HepG2 (cell line): ENCODE data around the gene ARVCF. TPM values are rescaled to one million over a fixed set of nuclear protein-coding genes. Genes with fewer than 3 reads are reported as not detected.

ENCODE experiments used
- ATAC-seq: fragments of 200-7000 bp; cut with Tn5 transposase; 3 replicates; pipeline ENCODE4 v1.9.1; 2020; ENCODE audit warnings: mild to moderate bottlenecking, moderate library complexity
- BruUV-seq: library from RNA; stranded (reverse); fragments of 400-500 nt; replicated peaks from 2 replicates; lab custom pipeline; 2021; lab: Mats Ljungman, UMichigan
- CTCF ChIA-PET: fragments of 300-600 bp; formaldehyde crosslinking; extraction: SDS; loops from one replicate; lab custom pipeline; 2021; ENCODE audit warnings: low total read pairs, inconsistent platforms, low intra/inter-chr PET ratio; lab: Yijun Ruan, JAX
- POLR2A ChIA-PET: fragments of 350-600 bp; sonication (Branson Sonifier 250); formaldehyde crosslinking; loops from one replicate; lab custom pipeline; 2020; ENCODE audit warnings: antibody characterized with exemption, inconsistent platforms; lab: Yijun Ruan, JAX
- DNase-seq: peaks from one replicate; pipeline ENCODE4 v3.0.0-alpha.2; 2015; ENCODE audit warnings: low spot score
- FAIRE-seq: peaks from 3 replicates; lab custom pipeline; 2011; peaks lifted over from hg19 to GRCh38; lab: Jason Lieb, UNC
- H2AFZ ChIP-seq: one replicate; pipeline ENCODE4 v1.6.1; 2011; ENCODE audit warnings: low read length, inconsistent platforms
- H3K27ac ChIP-seq: fragments of 300-600 bp; 3 replicates; pipeline ENCODE4 v1.8.0; 2011; ENCODE audit warnings: mixed run types, mild to moderate bottlenecking, mixed read lengths, low read length, inconsistent platforms; ENCODE audit not compliant: insufficient read depth; ENCODE audit errors: extremely low read length
- H3K27me3 ChIP-seq, 2 experiments: fragments of 200-600 bp in 1 of 2; 2 replicates in 1 of 2; 3 replicates in 1 of 2; pipeline versions ENCODE4 v1.6.0 to v1.8.0; 2011; ENCODE audit warnings: low read length in 2 of 2, mild to moderate bottlenecking in 2 of 2, moderate library complexity in 2 of 2, inconsistent platforms in 1 of 2; ENCODE audit not compliant: insufficient read depth in 2 of 2, control insufficient read depth in 1 of 2
- H3K36me3 ChIP-seq, 2 experiments: fragments of 200-600 bp in 1 of 2; replicated peaks in 1 of 2; 2 replicates in 1 of 2; 3 replicates in 1 of 2; pipeline versions ENCODE4 v1.5.1 to v1.8.0; 2011; ENCODE audit warnings: low read length in 2 of 2, inconsistent platforms in 1 of 2; ENCODE audit not compliant: insufficient read depth in 2 of 2, control insufficient read depth in 1 of 2
- H3K4me1 ChIP-seq: 2 replicates; pipeline ENCODE4 v1.5.1; 2012; ENCODE audit warnings: low read length, inconsistent platforms; ENCODE audit not compliant: insufficient read depth
- H3K4me2 ChIP-seq: 2 replicates; pipeline ENCODE4 v1.6.0; 2011; ENCODE audit warnings: low read depth, low read length, inconsistent platforms
- H3K4me3 ChIP-seq, 3 experiments: fragments of 200-600 bp in 1 of 3; sonication (generic), shearing (Covaris generic) in 1 of 3; replicated peaks in 1 of 3; 2 replicates each; pipeline ENCODE4 v1.5.1; 2011 to 2016; ENCODE audit warnings: low read length in 3 of 3, inconsistent platforms in 2 of 3, low read depth in 2 of 3, mild to moderate bottlenecking in 2 of 3, control low read depth in 1 of 3, mixed read lengths in 1 of 3; ENCODE audit not compliant: insufficient read depth in 1 of 3
- H3K79me2 ChIP-seq: one replicate; pipeline ENCODE4 v1.6.1; 2011; ENCODE audit warnings: low read length, inconsistent platforms; ENCODE audit not compliant: insufficient read depth
- H3K9ac ChIP-seq: 2 replicates; pipeline ENCODE4 v1.6.0; 2011; ENCODE audit warnings: mild to moderate bottlenecking, low read depth, low read length, inconsistent platforms; ENCODE audit not compliant: insufficient read depth
- H3K9me3 ChIP-seq: 2 replicates; pipeline ENCODE4 v1.5.1; 2012; ENCODE audit warnings: mild to moderate bottlenecking, low read length
- H4K20me1 ChIP-seq: 2 replicates; pipeline ENCODE4 v1.6.0; 2011; ENCODE audit warnings: inconsistent platforms, mild to moderate bottlenecking, low read length, moderate library complexity; ENCODE audit not compliant: insufficient read depth
- ARHGAP35 ChIP-seq: sonication (generic); formaldehyde crosslinking; IDR thresholded peaks from 2 replicates; pipeline ENCODE4 v1.9.0; 2022; ENCODE audit warnings: mild to moderate bottlenecking, inconsistent platforms, moderate library complexity, missing genetic modification reagents, borderline replicate concordance
- ARNTL ChIP-seq: sonication (generic); formaldehyde crosslinking; IDR thresholded peaks from 2 replicates; pipeline ENCODE4 v1.4.0; 2020; ENCODE audit warnings: mild to moderate bottlenecking, missing genetic modification reagents
- KAT7 ChIP-seq: IDR thresholded peaks from 2 replicates; pipeline ENCODE4 v1.6.1; 2018; ENCODE audit warnings: borderline replicate concordance, missing compliant biosample characterization
- KDM3A ChIP-seq: IDR thresholded peaks from 2 replicates; pipeline ENCODE4 v1.6.1; 2018; ENCODE audit warnings: low read depth, missing compliant biosample characterization
- KDM6A ChIP-seq: IDR thresholded peaks from 2 replicates; pipeline ENCODE4 v1.6.1; 2016; ENCODE audit warnings: low read depth
- MATR3 ChIP-seq: sonication (generic); formaldehyde crosslinking; IDR thresholded peaks from 2 replicates; pipeline ENCODE4 v1.4.0; 2020; ENCODE audit warnings: missing genetic modification reagents
- NFKB2 ChIP-seq: sonication (generic); formaldehyde crosslinking; IDR thresholded peaks from 2 replicates; pipeline ENCODE4 v1.4.0; 2020; ENCODE audit warnings: missing genetic modification reagents, borderline replicate concordance
- NONO ChIP-seq, 2 experiments: fragments of 450-650 bp in 1 of 2; sonication (generic) in 1 of 2; formaldehyde crosslinking in 1 of 2; IDR thresholded peaks in 1 of 2; conservative IDR thresholded peaks in 1 of 2; 2 replicates each; pipeline versions ENCODE4 v1.6.1 to v1.8.0; 2017 to 2022; ENCODE audit warnings: mild to moderate bottlenecking in 1 of 2, missing genetic modification reagents in 1 of 2, moderate library complexity in 1 of 2
- SIN3A ChIP-seq: IDR thresholded peaks from 2 replicates; pipeline ENCODE4 v1.6.1; 2011; ENCODE audit warnings: low read depth, mild to moderate bottlenecking, control low read depth, low read length, borderline replicate concordance
- SRSF1 ChIP-seq: fragments of 200-400 bp; formaldehyde crosslinking; optimal IDR thresholded peaks from 2 replicates; pipeline ENCODE3; 2017; ENCODE audit warnings: mild to moderate bottlenecking, low read depth, low read length, moderate library complexity
- ZKSCAN8 ChIP-seq: IDR thresholded peaks from 2 replicates; pipeline ENCODE4 v1.6.1; 2016; ENCODE audit warnings: borderline replicate concordance, missing genetic modification reagents, missing compliant biosample characterization
- ZNF333 ChIP-seq: sonication (generic); formaldehyde crosslinking; IDR thresholded peaks from 2 replicates; pipeline ENCODE4 v1.4.0; 2020; ENCODE audit warnings: mild to moderate bottlenecking, missing genetic modification reagents, borderline replicate concordance
- ZNF460 ChIP-seq: sonication (generic); formaldehyde crosslinking; IDR thresholded peaks from 2 replicates; pipeline ENCODE4 v1.5.1; 2020; ENCODE audit warnings: missing genetic modification reagents, mild to moderate bottlenecking, borderline replicate concordance
- ZNF737 ChIP-seq: sonication (generic); formaldehyde crosslinking; IDR thresholded peaks from 2 replicates; pipeline ENCODE4 v1.5.0; 2020; ENCODE audit warnings: missing genetic modification reagents, mild to moderate bottlenecking, borderline replicate concordance
- WGBS: methylation state at CpG from one replicate; pipeline ENCODE4 v1.1.6; 2017; ENCODE audit warnings: low lambda C conversion rate; 5-methylcytosine and 5-hydroxymethylcytosine counted together
- in situ Hi-C: cut with HindIII; loops from 2 replicates; pipeline ENCODE4 v1.10.0; 2017; ENCODE audit warnings: low pct_unique_long_range_greater_than_20kb; ENCODE audit not compliant: extremely low pct_ligation_motif_present
- intact Hi-C: fragments of 100-400 bp; cut with micrococcal nuclease; formaldehyde crosslinking; loops from one replicate; pipeline ENCODE4 v1.10.0; 2022; ENCODE audit not compliant: unreplicated experiment
- polyA plus RNA-seq, 8 experiments: library from polyadenylated mRNA; depleted of rRNA in 3 of 8; stranded (reverse) in 7 of 8; unstranded in 1 of 8; fragments of >200 nt; fragmentation: Illumina TruSeq in 4 of 8; extraction: Trizol in 4 of 8; gene quantifications; 2 replicates each; pipeline versions ENCODE4 v1.2.1 to v1.2.3, GENCODE V29; 2011 to 2016; ENCODE audit warnings: low read depth in 4 of 8, missing spikeins in 1 of 8, mixed read lengths in 1 of 8; ENCODE audit not compliant: insufficient read depth in 1 of 8
- total RNA-seq, 5 experiments: library from RNA; depleted of rRNA; stranded (reverse); fragments of >200 nt; fragmentation: Illumina TruSeq; extraction: Trizol; gene quantifications; 2 replicates each; pipeline ENCODE4 v1.2.3, GENCODE V29; 2016; ENCODE audit warnings: low read depth in 1 of 5
- TF ChIP-seq, protein P1 (sequence below), 2 experiments: IDR thresholded peaks; 2 replicates each; pipeline ENCODE4 v1.6.1; 2011 to 2012; ENCODE audit warnings: low read length in 2 of 2, borderline replicate concordance in 1 of 2, low read depth in 1 of 2, mild to moderate bottlenecking in 1 of 2, moderate library complexity in 1 of 2
- TF ChIP-seq, protein P2 (sequence below): sonication (generic); formaldehyde crosslinking; IDR thresholded peaks from 2 replicates; pipeline ENCODE4 v1.9.0; 2021; ENCODE audit warnings: missing genetic modification reagents, borderline replicate concordance

Gene ARVCF
- total and polyA plus RNA-seq, 2 of the 13 experiments (the other 11 are each of a cell fraction or from before 2014, with no cell fraction given), result 16.4 to 17.7 TPM

DNA sequence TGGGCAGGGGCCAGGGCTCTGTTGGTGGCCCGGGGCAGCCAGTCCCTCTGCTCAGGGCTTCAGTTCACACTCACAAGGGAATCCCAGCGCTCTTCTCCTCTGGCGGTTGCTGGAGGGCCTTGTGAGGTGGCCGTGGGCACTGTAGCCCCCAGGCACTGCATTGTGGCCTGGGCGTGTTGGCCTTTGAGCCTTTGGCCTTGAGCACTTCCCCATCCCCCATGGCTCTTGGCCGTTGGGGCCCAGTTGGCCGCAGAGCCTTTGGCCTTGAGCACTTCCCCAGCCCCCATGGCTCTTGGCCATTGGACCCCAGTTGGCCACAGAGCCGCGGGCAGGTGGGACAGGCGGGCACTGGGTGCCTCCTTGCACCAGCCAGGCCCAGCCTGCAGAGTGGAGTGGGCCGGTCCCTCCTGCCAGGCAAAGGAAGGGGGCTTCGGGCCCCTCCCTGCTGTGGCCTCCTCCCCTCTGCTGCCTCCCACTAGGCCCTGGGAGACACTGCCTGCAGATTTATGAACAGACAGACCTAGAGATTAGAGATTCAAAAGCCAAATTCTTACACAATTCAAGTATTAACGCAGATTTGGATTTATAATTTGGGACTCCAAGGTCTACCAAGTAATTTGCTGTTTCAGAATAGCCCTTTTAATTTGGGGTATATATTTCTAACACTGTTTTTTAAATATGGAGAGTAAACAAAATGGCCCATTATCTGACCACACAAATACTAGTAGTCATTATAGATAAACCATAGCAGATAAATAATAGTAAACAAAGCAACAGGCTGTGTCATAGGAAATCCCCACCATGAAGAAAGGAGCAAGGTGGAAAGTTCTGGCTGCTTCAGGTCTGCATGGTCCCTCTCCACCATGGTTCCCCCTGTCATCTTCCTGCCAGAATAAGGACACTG is 56.8 kb downstream of the ARVCF start:
- Histone ChIP-seq H3K4me1 (peaks cover 63% of the 10 kb centered on the region), H3K9me3 (no peaks in the 10 kb centered on the region), H3K9ac (peak overlapping the region; percentile 75), H3K4me3 (peak overlapping the region; percentile 15 to 83 (median 32)), H2AFZ (no peak overlapping the region), H3K27ac (peak overlapping the region; percentile 99), H3K36me3 (peaks cover 4 to 16% of the 10 kb centered on the region in 2 experiments; a peak in 3 of 5 replicates), H3K79me2 (peaks cover 12% of the 10 kb centered on the region), H4K20me1 (no peaks in the 10 kb centered on the region), H3K4me2 (peak overlapping the region; percentile 100), H3K27me3 (no peaks in the 10 kb centered on the region)
- ChIA-PET POLR2A (interaction anchor here (0.6 to 2.8 kb wide), 7 partner anchors 10 to 104 kb away, joined by 3 to 14 read pairs (median 5); partner anchors contain the start of genes COMT and TXNRD2), CTCF (no interaction called here)
- in situ Hi-C loops, result no loop called here
- BruUV-seq, result TSS peak; percentile 56
- FAIRE-seq (no peak), ATAC-seq (peak; percentile 57), DNase-seq (no peak)
- WGBS, result 2% methylated on average over 5 of the region's 13 CpGs
- intact Hi-C loops, result no loop called here
- TF ChIP-seq KDM6A (CRISPR knock-in tag) (peak; percentile 87), ZNF737 (CRISPR knock-in tag) (no peak), NONO (IDR thresholded peaks at IDR 0.05) (no peak), NONO (CRISPR knock-in tag; conservative IDR thresholded peaks at IDR 0.05) (peak; percentile 64), SIN3A (no peak; the same call in 1 of the 2 replicates), ZNF460 (CRISPR knock-in tag) (no peak), KDM3A (CRISPR knock-in tag) (peak; percentile 66; the same call in 1 of the 2 replicates), ARHGAP35 (CRISPR knock-in tag) (no peak), ZNF333 (0 out of 2 replicates have a peak, but pooled peaks have one; percentile 73), ZKSCAN8 (CRISPR knock-in tag) (0 out of 2 replicates have a peak, but pooled peaks have one; percentile 35), SRSF1 (peak; percentile 71), NFKB2 (CRISPR knock-in tag) (no peak), KAT7 (no peak), ARNTL (CRISPR knock-in tag) (no peak; the same call in none of the 2 replicates), MATR3 (CRISPR knock-in tag) (no peak)
- TF ChIP-seq, protein P1, sequence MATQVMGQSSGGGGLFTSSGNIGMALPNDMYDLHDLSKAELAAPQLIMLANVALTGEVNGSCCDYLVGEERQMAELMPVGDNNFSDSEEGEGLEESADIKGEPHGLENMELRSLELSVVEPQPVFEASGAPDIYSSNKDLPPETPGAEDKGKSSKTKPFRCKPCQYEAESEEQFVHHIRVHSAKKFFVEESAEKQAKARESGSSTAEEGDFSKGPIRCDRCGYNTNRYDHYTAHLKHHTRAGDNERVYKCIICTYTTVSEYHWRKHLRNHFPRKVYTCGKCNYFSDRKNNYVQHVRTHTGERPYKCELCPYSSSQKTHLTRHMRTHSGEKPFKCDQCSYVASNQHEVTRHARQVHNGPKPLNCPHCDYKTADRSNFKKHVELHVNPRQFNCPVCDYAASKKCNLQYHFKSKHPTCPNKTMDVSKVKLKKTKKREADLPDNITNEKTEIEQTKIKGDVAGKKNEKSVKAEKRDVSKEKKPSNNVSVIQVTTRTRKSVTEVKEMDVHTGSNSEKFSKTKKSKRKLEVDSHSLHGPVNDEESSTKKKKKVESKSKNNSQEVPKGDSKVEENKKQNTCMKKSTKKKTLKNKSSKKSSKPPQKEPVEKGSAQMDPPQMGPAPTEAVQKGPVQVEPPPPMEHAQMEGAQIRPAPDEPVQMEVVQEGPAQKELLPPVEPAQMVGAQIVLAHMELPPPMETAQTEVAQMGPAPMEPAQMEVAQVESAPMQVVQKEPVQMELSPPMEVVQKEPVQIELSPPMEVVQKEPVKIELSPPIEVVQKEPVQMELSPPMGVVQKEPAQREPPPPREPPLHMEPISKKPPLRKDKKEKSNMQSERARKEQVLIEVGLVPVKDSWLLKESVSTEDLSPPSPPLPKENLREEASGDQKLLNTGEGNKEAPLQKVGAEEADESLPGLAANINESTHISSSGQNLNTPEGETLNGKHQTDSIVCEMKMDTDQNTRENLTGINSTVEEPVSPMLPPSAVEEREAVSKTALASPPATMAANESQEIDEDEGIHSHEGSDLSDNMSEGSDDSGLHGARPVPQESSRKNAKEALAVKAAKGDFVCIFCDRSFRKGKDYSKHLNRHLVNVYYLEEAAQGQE (IDR thresholded peaks at IDR 0.05; ENCODE audit: borderline replicate concordance in 1 of 2, low read depth in 1 of 2, low read length in 2 of 2), result no peak
- TF ChIP-seq, protein P2, sequence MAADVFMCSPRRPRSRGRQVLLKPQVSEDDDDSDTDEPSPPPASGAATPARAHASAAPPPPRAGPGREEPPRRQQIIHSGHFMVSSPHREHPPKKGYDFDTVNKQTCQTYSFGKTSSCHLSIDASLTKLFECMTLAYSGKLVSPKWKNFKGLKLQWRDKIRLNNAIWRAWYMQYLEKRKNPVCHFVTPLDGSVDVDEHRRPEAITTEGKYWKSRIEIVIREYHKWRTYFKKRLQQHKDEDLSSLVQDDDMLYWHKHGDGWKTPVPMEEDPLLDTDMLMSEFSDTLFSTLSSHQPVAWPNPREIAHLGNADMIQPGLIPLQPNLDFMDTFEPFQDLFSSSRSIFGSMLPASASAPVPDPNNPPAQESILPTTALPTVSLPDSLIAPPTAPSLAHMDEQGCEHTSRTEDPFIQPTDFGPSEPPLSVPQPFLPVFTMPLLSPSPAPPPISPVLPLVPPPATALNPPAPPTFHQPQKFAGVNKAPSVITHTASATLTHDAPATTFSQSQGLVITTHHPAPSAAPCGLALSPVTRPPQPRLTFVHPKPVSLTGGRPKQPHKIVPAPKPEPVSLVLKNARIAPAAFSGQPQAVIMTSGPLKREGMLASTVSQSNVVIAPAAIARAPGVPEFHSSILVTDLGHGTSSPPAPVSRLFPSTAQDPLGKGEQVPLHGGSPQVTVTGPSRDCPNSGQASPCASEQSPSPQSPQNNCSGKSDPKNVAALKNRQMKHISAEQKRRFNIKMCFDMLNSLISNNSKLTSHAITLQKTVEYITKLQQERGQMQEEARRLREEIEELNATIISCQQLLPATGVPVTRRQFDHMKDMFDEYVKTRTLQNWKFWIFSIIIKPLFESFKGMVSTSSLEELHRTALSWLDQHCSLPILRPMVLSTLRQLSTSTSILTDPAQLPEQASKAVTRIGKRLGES (CRISPR knock-in tag), result no peak
